ENCODE measurements around the gene INTS11.
A peak's percentile ranks its signal among the peaks of the same experiment; 100 is the strongest.
"Not testable (repeated sequence)": the region's sequence is repeated elsewhere in the genome, so short reads cannot be mapped to it uniquely, and the experiment has no call there.

The INTS11 gene

GRCh38 chr1:1324524-1325287 is at the start of gene INTS11, which contains the start of gene CPTP:
Gene INTS11, minus strand, starts transcription at chr1:1324660. Its CDS starts 52 bp downstream, at chr1:1324608.
Gene CPTP, plus strand, starts transcription at chr1:1324802. Its CDS starts 2,109 bp downstream, at chr1:1326911.
- DNase-seq: peak; percentile 97

DNA sequence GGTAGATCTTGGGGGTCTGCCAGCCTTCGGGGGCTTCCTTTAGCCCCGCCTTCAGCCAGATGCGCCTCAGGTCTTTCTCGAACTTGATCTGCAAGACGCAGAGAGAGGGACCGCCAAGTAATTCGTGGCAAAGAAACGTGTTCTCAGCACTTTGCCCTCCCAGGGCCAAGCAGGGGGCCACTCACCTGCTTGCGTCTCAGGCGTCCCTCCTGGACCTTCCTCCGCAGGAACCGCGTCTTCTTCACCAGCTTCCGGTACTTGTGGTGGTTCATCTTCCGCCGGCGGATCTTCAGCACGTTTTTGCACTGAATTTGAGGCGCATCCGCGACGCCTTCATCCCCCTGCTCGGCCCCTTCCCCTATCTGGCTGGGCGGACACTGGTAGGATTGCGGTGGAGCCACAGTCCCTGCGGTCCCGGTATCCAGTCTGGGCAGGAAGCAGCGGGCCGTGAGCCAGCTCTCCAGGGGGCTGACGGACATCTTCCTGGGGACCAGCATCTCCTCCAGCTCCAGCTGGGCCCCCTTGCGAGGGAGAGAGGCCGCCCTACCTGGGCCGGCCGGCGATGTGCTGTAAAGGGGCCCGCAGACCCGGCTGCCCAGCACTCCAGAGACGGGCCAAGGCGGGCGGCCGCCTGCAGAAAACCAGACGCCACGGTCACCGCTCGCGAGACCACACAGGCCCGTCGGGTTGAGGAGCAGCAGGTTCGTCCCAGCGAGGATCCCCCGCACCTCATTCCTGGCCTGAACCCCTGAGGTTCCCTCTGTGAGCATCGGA is 49.5 kb upstream of the INTS11 start:
- DNase-seq: no peak

GRCh38 chr1:1373051-1373814 is 48.8 kb upstream of the INTS11 start:
- DNase-seq: no peak

- DNase-seq: peak; percentile 90 to 91
Observed at GRCh38 chr1:1371746-1372711, 47.6 kb upstream of the INTS11 start.

GRCh38 chr1:1371364-1371745 is 46.9 kb upstream of the INTS11 start:
- DNase-seq: peak in 1 of 2 experiments; percentile 55

- DNase-seq: no peak
Observed at GRCh38 chr1:1370771-1371300, 46.4 kb upstream of the INTS11 start.

- DNase-seq: not testable (repeated sequence)
Observed at GRCh38 chr1:1370094-1370493, 45.6 kb upstream of the INTS11 start.

GRCh38 chr1:1367315-1367714 is 42.9 kb upstream of the INTS11 start:
- no peak for DNase-seq

- no peak for DNase-seq
Observed at GRCh38 chr1:1366699-1367066, 42.2 kb upstream of the INTS11 start.

- DNase-seq: no peak
Observed at GRCh38 chr1:1365875-1366698, 41.6 kb upstream of the INTS11 start.

GRCh38 chr1:1364266-1364665 is 39.8 kb upstream of the INTS11 start:
- no peak for DNase-seq

DNA sequence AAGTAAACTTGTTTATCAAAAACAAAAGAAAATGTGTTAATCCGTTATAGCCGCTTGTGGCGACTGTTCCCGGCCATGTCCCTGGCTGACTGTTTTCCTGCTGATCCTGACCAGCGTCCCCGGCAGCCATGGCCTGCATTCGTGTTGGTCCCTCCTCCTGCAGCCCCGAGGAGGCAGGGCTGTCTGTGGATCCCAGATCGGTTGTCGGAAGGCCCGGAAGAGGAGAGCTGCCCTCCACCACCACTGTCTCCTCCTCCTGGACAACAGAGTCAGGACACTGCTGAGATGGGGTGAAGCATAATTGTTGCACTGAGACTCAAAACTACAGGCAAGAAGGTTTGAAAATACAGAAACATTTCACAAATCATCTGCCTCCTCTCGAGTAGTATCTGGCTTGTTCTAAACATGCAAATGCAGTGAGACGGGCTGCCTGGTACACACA is 37.5 kb upstream of the INTS11 start:
- DNase-seq: no peak

DNA sequence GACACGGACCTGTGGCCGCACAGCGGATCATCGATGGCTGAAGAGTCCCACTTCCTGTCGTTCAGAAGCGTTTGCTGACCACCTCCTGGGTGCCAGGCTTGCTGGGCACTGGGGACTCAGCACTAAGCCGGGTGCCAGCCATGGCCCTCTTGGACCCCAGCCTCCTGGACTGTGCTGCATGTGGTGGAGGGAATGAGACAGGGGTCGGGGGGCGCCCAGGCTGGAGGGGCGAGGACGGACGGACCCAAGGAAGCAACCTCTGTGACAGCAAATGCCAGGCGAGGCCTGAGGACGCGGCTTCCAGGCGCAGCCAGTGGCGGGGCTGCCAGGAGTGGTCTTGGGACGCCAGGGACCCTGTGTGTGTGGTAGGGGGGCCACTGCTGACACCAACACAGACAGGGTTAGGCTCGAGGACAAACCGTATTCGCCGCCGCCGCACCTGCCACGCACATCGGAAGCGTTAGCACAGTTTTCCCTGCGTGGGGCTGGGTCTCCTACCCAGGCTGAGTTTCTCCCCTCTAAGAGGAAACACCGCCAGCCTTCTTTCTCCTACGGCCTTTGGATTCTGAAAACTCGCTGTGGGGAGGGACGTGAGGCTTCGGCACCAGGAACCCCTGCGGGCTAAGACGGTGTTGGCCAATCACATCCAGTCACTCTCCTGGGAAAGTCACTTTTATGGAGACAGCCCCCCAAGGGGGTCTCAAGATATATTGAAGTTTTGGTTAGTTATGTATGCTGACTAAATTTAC is 36.9 kb upstream of the INTS11 start:
- no peak for DNase-seq

DNA sequence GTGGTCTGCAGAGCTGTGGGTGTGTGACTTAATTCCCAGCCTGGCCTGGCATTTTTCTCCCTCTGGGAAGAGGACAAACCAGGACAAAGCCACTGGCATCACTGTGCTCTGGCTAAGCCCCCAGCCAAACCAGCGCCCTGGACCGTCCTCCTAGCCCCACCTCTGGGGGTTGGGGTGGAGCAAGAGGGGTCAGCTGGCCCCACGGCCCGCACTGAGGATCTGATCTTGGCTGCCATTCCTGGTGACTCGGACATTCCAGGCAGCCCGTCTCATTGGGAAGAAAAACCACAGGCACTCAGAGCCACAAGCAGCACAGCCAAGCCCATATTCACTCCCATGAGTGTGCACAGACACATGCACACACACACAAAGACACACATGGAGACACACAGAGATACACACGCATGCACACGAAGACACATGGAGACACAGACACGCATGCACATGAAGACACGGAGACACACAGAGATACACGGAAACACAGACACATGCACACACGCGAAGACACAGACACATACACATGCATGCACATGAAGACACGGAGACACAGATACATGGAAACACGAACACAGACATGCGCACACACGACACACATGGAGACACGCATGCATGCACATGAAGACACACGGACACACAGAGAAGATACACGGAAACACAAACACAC is 36.2 kb upstream of the INTS11 start:
- no peak for DNase-seq

DNA sequence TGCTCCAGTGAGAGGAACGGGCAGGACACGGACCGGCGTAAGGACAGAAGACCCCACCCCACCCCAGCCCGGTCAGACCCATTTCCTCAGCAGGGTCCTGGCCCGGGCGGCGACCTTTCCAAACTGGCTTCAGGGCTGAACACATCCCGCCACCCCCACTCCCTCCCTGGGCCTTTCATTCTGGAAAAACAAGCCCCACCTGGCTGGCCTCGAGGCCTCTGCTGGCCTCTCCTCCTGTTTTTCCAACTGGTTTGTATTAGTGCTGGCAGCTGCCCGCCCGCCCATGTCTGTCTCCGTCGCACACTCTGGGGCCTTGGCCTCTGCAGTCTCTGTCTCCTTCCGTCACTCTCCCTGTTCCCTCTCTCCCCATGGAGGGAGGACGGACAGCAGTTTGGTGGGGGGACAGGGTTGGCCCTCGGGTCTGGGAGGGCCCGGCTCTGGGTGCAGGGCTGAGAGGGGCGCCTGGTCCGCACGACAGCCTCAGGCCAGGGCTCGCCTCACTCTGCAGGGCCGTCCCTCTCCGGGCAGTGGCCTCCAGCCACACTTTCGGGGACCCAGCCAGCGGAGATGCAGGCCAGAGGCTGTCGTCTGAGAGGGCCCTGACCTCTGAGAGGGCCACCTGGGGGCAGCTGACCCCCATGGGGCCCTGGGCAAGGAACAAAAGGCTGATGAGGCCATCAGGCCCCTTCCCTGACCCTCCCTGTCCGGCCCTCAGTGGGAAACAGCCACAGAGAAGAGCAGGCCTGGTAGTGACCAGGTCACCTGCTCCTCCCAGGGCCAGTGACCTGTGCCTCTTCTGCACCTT is 35.4 kb upstream of the INTS11 start:
- DNase-seq: no peak

DNA sequence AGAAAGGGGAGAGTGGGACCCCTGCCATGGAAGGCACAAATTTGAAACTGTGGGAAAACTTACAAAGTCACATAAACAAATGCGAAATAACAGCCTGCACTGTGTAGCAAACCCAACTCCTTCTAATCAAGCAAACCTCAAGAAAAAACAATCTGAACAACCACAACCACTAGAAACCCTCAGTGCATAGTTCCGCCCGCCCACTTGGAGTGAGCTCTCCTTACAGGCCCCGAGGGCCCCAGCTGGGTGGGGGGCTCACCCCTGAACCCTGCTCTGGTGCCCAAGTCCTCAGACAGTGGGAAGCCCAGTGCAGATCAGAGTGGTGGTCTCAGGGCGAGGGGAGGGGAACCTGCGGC is 34.8 kb upstream of the INTS11 start:
- no peak for DNase-seq

- no peak for DNase-seq
Observed at GRCh38 chr1:1358433-1359271, 34.2 kb upstream of the INTS11 start, which contains the start of gene MXRA8. Gene MXRA8, minus strand, starts transcription at chr1:1358555. Its CDS starts 51 bp downstream, at chr1:1358504.
